ENCODE results near the gene MITF.

DNA sequence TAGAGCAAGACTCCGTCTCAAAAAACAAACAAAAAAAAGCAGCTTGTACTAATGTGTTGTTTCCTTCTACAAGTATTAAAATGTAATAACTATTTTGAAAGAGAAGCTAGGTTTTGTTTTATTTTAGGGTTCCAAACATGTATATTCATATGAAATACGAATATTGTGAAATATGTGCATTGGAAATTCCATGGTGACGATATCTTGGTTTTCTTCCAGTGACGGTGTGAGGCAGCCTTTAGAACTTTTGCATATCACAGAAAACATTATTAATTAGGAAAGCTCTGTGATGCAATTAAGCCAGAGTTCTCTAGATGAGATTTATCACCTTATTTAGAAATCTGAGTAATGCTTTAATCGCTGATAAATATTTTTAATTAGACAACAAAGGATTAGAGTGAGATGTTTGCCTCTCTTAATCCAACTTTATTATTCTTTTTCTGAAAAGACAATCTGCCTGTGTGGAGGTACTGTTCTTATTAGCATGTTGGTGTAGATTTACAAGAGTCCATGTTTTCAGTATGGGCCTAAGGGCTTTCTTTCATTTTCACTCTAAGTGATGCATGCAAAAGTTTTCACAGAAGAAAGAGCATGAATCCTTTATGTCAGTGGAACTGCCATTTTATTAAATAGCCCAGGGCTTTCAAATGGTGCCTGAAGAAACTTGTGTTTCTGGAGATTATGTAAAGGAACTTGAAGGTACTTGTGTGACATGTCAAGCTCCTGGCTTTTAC lies 222.6 kb downstream of the MITF start:
- TF ChIP-seq, protein P1, sequence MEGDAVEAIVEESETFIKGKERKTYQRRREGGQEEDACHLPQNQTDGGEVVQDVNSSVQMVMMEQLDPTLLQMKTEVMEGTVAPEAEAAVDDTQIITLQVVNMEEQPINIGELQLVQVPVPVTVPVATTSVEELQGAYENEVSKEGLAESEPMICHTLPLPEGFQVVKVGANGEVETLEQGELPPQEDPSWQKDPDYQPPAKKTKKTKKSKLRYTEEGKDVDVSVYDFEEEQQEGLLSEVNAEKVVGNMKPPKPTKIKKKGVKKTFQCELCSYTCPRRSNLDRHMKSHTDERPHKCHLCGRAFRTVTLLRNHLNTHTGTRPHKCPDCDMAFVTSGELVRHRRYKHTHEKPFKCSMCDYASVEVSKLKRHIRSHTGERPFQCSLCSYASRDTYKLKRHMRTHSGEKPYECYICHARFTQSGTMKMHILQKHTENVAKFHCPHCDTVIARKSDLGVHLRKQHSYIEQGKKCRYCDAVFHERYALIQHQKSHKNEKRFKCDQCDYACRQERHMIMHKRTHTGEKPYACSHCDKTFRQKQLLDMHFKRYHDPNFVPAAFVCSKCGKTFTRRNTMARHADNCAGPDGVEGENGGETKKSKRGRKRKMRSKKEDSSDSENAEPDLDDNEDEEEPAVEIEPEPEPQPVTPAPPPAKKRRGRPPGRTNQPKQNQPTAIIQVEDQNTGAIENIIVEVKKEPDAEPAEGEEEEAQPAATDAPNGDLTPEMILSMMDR (IDR thresholded peaks at IDR 0.05; ENCODE audit: insufficient read depth, low read depth, low read length), result no peak
- no peak for TF ChIP-seq EZH2 (IDR thresholded peaks at IDR 0.05; ENCODE audit: insufficient read depth, low read length)
